HCT116 (cell line): ENCODE data around the gene GIMD1. TPM values are rescaled to one million over a fixed set of nuclear protein-coding genes. Genes with fewer than 3 reads are reported as not detected.

Source experiments
- ATAC-seq: fragments of 200-7000 bp; cut with Tn5 transposase; 2 replicates; pipeline ENCODE4 v1.9.1; 2020; ENCODE audit warnings: mild to moderate bottlenecking, moderate library complexity
- Bru-seq: library from RNA; stranded (reverse); fragments of 400-500 nt; gene quantifications from one replicate; lab custom pipeline; 2021; lab: Mats Ljungman, UMichigan
- BruChase-seq, 2 experiments: library from RNA; stranded (reverse); fragments of 400-500 nt; gene quantifications; one replicate each; lab custom pipeline; 2021; lab: Mats Ljungman, UMichigan
- BruUV-seq: library from RNA; stranded (reverse); fragments of 400-500 nt; replicated peaks from 2 replicates; lab custom pipeline; 2021; lab: Mats Ljungman, UMichigan
- CTCF ChIA-PET: fragments of 300-600 bp; sonication (Branson Sonifier 250); formaldehyde crosslinking; loops from one replicate; lab custom pipeline; 2021; ENCODE audit warnings: antibody characterized with exemption; lab: Charles Lee
- POLR2A ChIA-PET: fragments of 300-600, 350-600 bp; sonication (Branson Sonifier 250); formaldehyde crosslinking; loops from one replicate; lab custom pipeline; 2021; ENCODE audit warnings: antibody characterized with exemption; lab: Charles Lee
- RAD21 ChIA-PET, 2 experiments: fragments of 300-600 bp; sonication (Branson Sonifier 250); formaldehyde crosslinking; loops; one replicate each; lab custom pipeline; 2023; ENCODE audit warnings: low total read pairs in 2 of 2; ENCODE audit not compliant: uncharacterized antibody in 2 of 2, unreplicated experiment in 2 of 2, low non-redundant PET in 1 of 2; lab: Charles Lee
- DNase-seq: peaks from one replicate; pipeline ENCODE4 v3.0.0-alpha.2; 2010; ENCODE audit warnings: low read depth, low spot score
- H2AFZ ChIP-seq: fragments of 200-600 bp; shearing (Covaris generic), sonication (generic); 2 replicates; pipeline ENCODE4 v1.6.1; 2017; ENCODE audit warnings: low read depth, mixed run types, mixed read lengths, antibody characterized with exemption, low read length; ENCODE audit not compliant: poor library complexity, severe bottlenecking
- H3K27ac ChIP-seq: 2 replicates; pipeline ENCODE4 v1.5.1; 2012; ENCODE audit warnings: low read depth, low read length
- H3K27me3 ChIP-seq: fragments of 200-600 bp; sonication (generic); 2 replicates; pipeline ENCODE4 v1.6.1; 2016; ENCODE audit warnings: mixed run types, low read length, mixed read lengths; ENCODE audit not compliant: insufficient read depth
- H3K36me3 ChIP-seq, 2 experiments: fragments of 200-500 bp in 1 of 2; fragments of 200-600 bp in 1 of 2; sonication (Bioruptor generic) in 1 of 2; sonication (generic) in 1 of 2; 2 replicates each; pipeline versions ENCODE4 v1.5.1 to v1.6.1; 2014 to 2016; ENCODE audit warnings: low read length in 2 of 2, inconsistent platforms in 1 of 2, mixed read lengths in 1 of 2, mixed run types in 1 of 2; ENCODE audit not compliant: insufficient read depth in 2 of 2, control insufficient read depth in 1 of 2
- H3K4me1 ChIP-seq, 2 experiments: fragments of 200-600 bp in 1 of 2; sonication (generic) in 1 of 2; 2 replicates each; pipeline versions ENCODE4 v1.5.1 to v1.6.1; 2012 to 2017; ENCODE audit warnings: low read length in 2 of 2, inconsistent platforms in 1 of 2, mild to moderate bottlenecking in 1 of 2, mixed read lengths in 1 of 2, mixed run types in 1 of 2, moderate library complexity in 1 of 2; ENCODE audit not compliant: insufficient read depth in 2 of 2, control insufficient read depth in 1 of 2
- H3K4me2 ChIP-seq: fragments of 200-600 bp; sonication (generic); 2 replicates; pipeline ENCODE4 v1.6.1; 2017; ENCODE audit warnings: mixed run types, low read length, mixed read lengths
- H3K4me3 ChIP-seq, 2 experiments: fragments of 200-600 bp in 1 of 2; sonication (generic) in 1 of 2; replicated peaks in 1 of 2; 2 replicates each; pipeline ENCODE4 v1.5.1; 2011 to 2016; ENCODE audit warnings: low read length in 2 of 2, control low read depth in 1 of 2, low read depth in 1 of 2, mild to moderate bottlenecking in 1 of 2, mixed read lengths in 1 of 2, mixed run types in 1 of 2
- H3K79me2 ChIP-seq: fragments of 200-600 bp; sonication (generic); 2 replicates; pipeline ENCODE4 v1.6.1; 2017; ENCODE audit warnings: mild to moderate bottlenecking, mixed run types, low read length, moderate library complexity, mixed read lengths; ENCODE audit not compliant: insufficient read depth
- H3K9ac ChIP-seq: fragments of 200-600 bp; sonication (generic); 2 replicates; pipeline ENCODE4 v1.6.1; 2016; ENCODE audit warnings: low read length, mixed read lengths
- H3K9me2 ChIP-seq: fragments of 200-600 bp; sonication (generic), shearing (Covaris generic); 2 replicates; pipeline ENCODE4 v1.6.1; 2017; ENCODE audit warnings: mixed run types, mild to moderate bottlenecking, moderate library complexity; ENCODE audit not compliant: insufficient read depth
- H3K9me3 ChIP-seq, 2 experiments: fragments of 200-500 bp in 1 of 2; fragments of 200-600 bp in 1 of 2; sonication (Bioruptor generic) in 1 of 2; sonication (generic) in 1 of 2; 2 replicates each; pipeline ENCODE4 v1.6.1; 2014 to 2017; ENCODE audit warnings: low read length in 2 of 2, mixed read lengths in 2 of 2, inconsistent platforms in 1 of 2, low read depth in 1 of 2, mild to moderate bottlenecking in 1 of 2, mixed run types in 1 of 2, moderate library complexity in 1 of 2; ENCODE audit not compliant: control insufficient read depth in 1 of 2, insufficient read depth in 1 of 2
- H4K20me1 ChIP-seq: fragments of 200-600 bp; sonication (generic), shearing (Covaris generic); 2 replicates; pipeline ENCODE4 v1.6.1; 2017; ENCODE audit warnings: mixed run types, mild to moderate bottlenecking, moderate library complexity; ENCODE audit not compliant: insufficient read depth
- CBX3 ChIP-seq: IDR thresholded peaks from 2 replicates; pipeline ENCODE4 v1.6.1; 2012; ENCODE audit warnings: low read depth
- CEBPB ChIP-seq: IDR thresholded peaks from 2 replicates; pipeline ENCODE4 v1.6.1; 2012; ENCODE audit warnings: low read depth
- ELF1 ChIP-seq: IDR thresholded peaks from 2 replicates; pipeline ENCODE4 v1.6.1; 2012; ENCODE audit warnings: low read depth, borderline replicate concordance
- EZH2 ChIP-seq: fragments of 200-600 bp; sonication (generic); IDR thresholded peaks from 2 replicates; pipeline ENCODE4 v1.6.1; 2017; ENCODE audit warnings: antibody characterized with exemption, mixed run types
- EZH2phosphoT487 ChIP-seq: fragments of 200-600 bp; IDR thresholded peaks from 2 replicates; pipeline ENCODE4 v1.6.1; 2018; ENCODE audit warnings: antibody characterized with exemption, borderline replicate concordance
- FOSL1 ChIP-seq: IDR thresholded peaks from 2 replicates; pipeline ENCODE4 v1.6.1; 2012; ENCODE audit warnings: low read depth
- RAD21 ChIP-seq: IDR thresholded peaks from 2 replicates; pipeline ENCODE4 v1.6.1; 2012; ENCODE audit warnings: low read depth, mild to moderate bottlenecking
- SP1 ChIP-seq: IDR thresholded peaks from 2 replicates; pipeline ENCODE4 v1.6.1; 2012; ENCODE audit warnings: low read depth
- SRF ChIP-seq: IDR thresholded peaks from 2 replicates; pipeline ENCODE4 v1.6.1; 2012; ENCODE audit warnings: low read depth
- ZFX ChIP-seq: fragments of 450-650 bp; IDR thresholded peaks from 2 replicates; pipeline ENCODE4 v1.6.1; 2017
- intact Hi-C: fragments of 100-400 bp; cut with micrococcal nuclease; formaldehyde crosslinking; loops from 2 replicates; pipeline ENCODE4 v1.10.0; 2022
- long read RNA-seq: library from polyadenylated mRNA; unstranded; transcript quantifications from one replicate; pipeline ENCODE4 v2.0.0, GENCODE V29; 2021; ENCODE audit not compliant: unreplicated experiment
- polyA plus RNA-seq: library from polyadenylated mRNA; unstranded; fragments of >200 nt; gene quantifications from 2 replicates; pipeline ENCODE4 v1.2.1, GENCODE V29; 2012; ENCODE audit warnings: missing spikeins
- total RNA-seq: library from RNA; stranded (reverse); gene quantifications from one replicate; pipeline ENCODE4 v1.2.1, GENCODE V29; 2021; ENCODE audit not compliant: unreplicated experiment
- TF ChIP-seq, protein P1 (sequence below), 3 experiments: fragments of 200-600 bp in 1 of 3; sonication (generic) in 1 of 3; IDR thresholded peaks in 2 of 3; conservative IDR thresholded peaks in 1 of 3; 2 replicates each; pipeline ENCODE4 v1.5.1; 2012 to 2017; ENCODE audit warnings: low read depth in 2 of 3, low read length in 2 of 3, antibody characterized with exemption in 1 of 3, borderline replicate concordance in 1 of 3, control low read depth in 1 of 3, mild to moderate bottlenecking in 1 of 3, mixed read lengths in 1 of 3, mixed run types in 1 of 3, moderate library complexity in 1 of 3; ENCODE audit not compliant: insufficient read depth in 1 of 3

GIMD1 gene
- total RNA-seq: not detected
- not detected in 2 replicates for polyA plus RNA-seq
- Bru-seq, nascent RNA: not detected
- not detected for BruChase-seq, experiment 1, labeled RNA remaining after a 6-hour chase
- BruChase-seq, experiment 2, labeled RNA remaining after a 2-hour chase: not detected
- long read RNA-seq: 0 reads

DNA sequence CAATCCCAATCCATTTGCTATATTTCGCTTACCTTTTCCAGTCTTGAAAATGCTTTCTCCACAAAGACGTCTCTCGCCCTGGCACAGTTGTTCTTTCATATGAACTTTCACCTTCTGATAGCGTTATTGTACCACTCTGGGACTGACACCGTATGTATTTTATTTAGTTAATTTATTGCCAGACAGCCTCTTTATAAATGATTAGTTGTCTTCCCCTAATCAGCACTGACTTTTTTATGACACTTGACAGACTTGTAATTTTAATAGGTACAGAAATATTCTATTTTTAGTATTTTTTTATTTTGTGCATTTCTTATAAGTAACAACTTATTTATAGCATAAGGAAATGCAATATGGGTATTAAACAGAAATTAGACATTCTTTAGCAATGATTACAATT is at the start of gene GIMD1:
GIMD1 (minus strand) TSS at position 101 of the 400 bp plus-strand sequence. CDS start 1,343 bp downstream, outside the sequence.
- H3K27me3 ChIP-seq: no peaks in the 10 kb centered on the region
- ChIA-PET CTCF (interaction anchor here (0.5 to 2.6 kb wide), 7 partner anchors 10 to 530 kb away, joined by 4 to 21 read pairs (median 10); no protein-coding TSS in a partner anchor), RAD21 (interaction anchor here in 1 of 2 experiments (1.4 kb wide), 1 partner anchor 134 kb away, joined by 3 read pairs; no protein-coding TSS in a partner anchor), POLR2A (no interaction called here)
- no peaks in the 10 kb centered on the region for H3K9me3 ChIP-seq
- no peak within 1 kb of the TSS for H3K4me3 ChIP-seq
- no peaks in the 10 kb centered on the region for H3K79me2 ChIP-seq
- H2AFZ ChIP-seq: peak within 1 kb of the TSS; percentile 97
- no peaks in the 10 kb centered on the region for H4K20me1 ChIP-seq
- ATAC-seq (no peak), DNase-seq (no peak)
- no peaks in the 10 kb centered on the region for H3K9me2 ChIP-seq
- no peak within 1 kb of the TSS for H3K27ac ChIP-seq
- no peak for TF ChIP-seq RAD21
- H3K9ac ChIP-seq: no peak within 1 kb of the TSS
- BruUV-seq: no TSS peak
- no peaks in the 10 kb centered on the region for H3K36me3 ChIP-seq
- H3K4me2 ChIP-seq: peak within 1 kb of the TSS; percentile 59
- intact Hi-C loops: loop anchor here (1.0 to 2.0 kb wide), 4 partner anchors 134 to 814 kb away; no protein-coding TSS in a partner anchor
- peaks cover 0 to 11% of the 10 kb centered on the region in 2 experiments; a peak in 2 of 4 replicates for H3K4me1 ChIP-seq

DNA sequence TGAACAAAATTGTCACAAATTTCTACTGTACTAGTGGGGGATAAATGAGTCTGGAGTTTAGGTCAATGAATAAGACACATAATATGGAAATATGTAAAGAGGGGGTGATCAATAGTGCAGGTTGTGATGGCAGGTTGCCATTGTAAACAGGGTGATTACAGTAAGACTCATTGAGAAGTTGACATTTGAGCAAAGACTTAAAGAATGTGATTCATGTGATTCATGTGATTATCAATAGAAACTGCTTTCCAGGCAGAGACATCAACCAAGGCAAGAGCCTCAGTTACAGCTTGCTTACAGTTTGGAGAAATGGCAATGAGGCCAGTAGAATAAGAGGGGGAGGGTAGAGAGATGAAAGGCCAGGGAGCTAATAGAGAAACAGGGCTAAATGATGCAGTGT is 45.8 kb upstream of the GIMD1 start:
- ChIA-PET CTCF (no interaction called here), RAD21 (no interaction called here), POLR2A (no interaction called here)
- no peaks in the 10 kb centered on the region for H4K20me1 ChIP-seq
- H3K27ac ChIP-seq: no peak overlapping the region
- H3K9me2 ChIP-seq: no peaks in the 10 kb centered on the region
- H3K36me3 ChIP-seq: no peaks in the 10 kb centered on the region
- TF ChIP-seq CEBPB: no peak
- TF ChIP-seq FOSL1: no peak
- no peak for TF ChIP-seq SP1
- TF ChIP-seq ZFX: no peak
- no peak for TF ChIP-seq RAD21
- TF ChIP-seq ELF1: no peak
- no peak for TF ChIP-seq EZH2phosphoT487
- TF ChIP-seq SRF: no peak
- no peak for TF ChIP-seq EZH2
- TF ChIP-seq, protein P1, sequence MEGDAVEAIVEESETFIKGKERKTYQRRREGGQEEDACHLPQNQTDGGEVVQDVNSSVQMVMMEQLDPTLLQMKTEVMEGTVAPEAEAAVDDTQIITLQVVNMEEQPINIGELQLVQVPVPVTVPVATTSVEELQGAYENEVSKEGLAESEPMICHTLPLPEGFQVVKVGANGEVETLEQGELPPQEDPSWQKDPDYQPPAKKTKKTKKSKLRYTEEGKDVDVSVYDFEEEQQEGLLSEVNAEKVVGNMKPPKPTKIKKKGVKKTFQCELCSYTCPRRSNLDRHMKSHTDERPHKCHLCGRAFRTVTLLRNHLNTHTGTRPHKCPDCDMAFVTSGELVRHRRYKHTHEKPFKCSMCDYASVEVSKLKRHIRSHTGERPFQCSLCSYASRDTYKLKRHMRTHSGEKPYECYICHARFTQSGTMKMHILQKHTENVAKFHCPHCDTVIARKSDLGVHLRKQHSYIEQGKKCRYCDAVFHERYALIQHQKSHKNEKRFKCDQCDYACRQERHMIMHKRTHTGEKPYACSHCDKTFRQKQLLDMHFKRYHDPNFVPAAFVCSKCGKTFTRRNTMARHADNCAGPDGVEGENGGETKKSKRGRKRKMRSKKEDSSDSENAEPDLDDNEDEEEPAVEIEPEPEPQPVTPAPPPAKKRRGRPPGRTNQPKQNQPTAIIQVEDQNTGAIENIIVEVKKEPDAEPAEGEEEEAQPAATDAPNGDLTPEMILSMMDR (IDR thresholded peaks at IDR 0.05 in 2 of 3, conservative IDR thresholded peaks at IDR 0.05 in 1 of 3; ENCODE audit: borderline replicate concordance in 1 of 3, insufficient read depth in 1 of 3, low read depth in 2 of 3, low read length in 2 of 3): no peak
- no peak for TF ChIP-seq CBX3
- no peak overlapping the region for H3K4me2 ChIP-seq
- no peak for DNase-seq
- no peaks in the 10 kb centered on the region for H3K9me3 ChIP-seq
- H3K4me1 ChIP-seq: peaks cover 0 to 6% of the 10 kb centered on the region in 2 experiments; a peak in 1 of 4 replicates
- H3K79me2 ChIP-seq: no peaks in the 10 kb centered on the region
- no TSS peak for BruUV-seq
- H3K9ac ChIP-seq: no peak overlapping the region
- no peak overlapping the region for H2AFZ ChIP-seq
- intact Hi-C loops: no loop called here
- no peak overlapping the region for H3K4me3 ChIP-seq
- ATAC-seq: no peak
- H3K27me3 ChIP-seq: no peaks in the 10 kb centered on the region
